GM12801 (cell line): ENCODE results near the gene AKAP1.

Experiments used
- CTCF ChIP-seq: IDR thresholded peaks from one replicate; pipeline ENCODE4 v1.5.1; 2011; ENCODE audit warnings: control low read depth; ENCODE audit not compliant: insufficient read length; ENCODE audit errors: extremely low read depth

Gene AKAP1

GRCh38 chr17:57097832-57098421 is 12.9 kb downstream of the AKAP1 start:
- no peak for TF ChIP-seq CTCF

GRCh38 chr17:57099165-57099564 is 14.1 kb downstream of the AKAP1 start:
- TF ChIP-seq CTCF: no peak

GRCh38 chr17:57102122-57102521 is 17.1 kb downstream of the AKAP1 start:
- TF ChIP-seq CTCF: no peak

DNA sequence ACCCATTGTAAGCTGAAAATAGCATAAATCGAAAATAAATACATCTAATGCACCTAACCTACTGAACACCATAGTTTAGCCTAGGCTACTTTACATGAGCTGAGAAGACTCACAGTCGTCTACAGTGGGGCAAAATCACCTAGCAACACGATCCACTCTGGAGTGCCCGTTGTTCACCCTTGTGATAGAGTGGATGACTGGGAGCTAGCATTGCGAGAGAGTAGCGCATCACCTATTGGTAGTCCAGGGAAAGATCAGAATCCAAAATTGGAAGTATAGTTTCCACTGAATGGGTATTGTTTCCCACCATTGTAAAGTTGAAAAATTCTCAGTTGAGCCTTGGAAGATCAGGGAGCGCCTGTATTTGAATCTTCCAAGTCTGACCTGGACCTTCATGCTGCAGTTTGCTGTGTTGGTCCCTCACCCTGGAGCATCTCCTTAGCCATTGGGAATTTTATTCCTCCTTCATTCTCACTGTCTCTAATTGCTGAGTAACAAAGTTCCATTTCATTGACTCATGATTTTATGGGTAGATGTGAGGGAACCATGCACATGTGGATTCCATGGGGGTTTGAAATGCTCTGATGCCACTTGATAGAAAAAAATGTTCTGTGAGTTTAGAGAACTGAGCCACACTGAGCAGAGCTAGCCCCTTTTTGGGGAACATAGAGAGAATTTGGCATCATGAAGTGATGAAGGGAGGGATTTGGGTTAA is 19.6 kb downstream of the AKAP1 start:
- TF ChIP-seq CTCF: no peak

DNA sequence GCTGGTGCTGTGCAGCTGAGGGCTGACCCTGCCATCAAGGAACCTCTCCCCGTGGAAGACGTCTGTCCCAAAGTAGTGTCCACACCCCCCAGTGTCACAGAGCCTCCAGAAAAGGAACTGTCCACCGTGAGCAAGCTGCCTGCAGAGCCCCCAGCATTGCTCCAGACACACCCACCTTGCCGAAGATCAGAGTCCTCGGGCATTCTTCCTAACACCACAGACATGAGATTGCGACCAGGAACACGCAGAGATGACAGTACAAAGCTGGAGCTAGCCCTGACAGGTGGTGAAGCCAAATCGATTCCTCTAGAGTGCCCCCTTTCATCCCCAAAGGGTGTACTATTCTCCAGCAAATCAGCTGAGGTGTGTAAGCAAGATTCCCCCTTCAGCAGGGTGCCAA is 20.5 kb downstream of the AKAP1 start:
- TF ChIP-seq CTCF: no peak

DNA sequence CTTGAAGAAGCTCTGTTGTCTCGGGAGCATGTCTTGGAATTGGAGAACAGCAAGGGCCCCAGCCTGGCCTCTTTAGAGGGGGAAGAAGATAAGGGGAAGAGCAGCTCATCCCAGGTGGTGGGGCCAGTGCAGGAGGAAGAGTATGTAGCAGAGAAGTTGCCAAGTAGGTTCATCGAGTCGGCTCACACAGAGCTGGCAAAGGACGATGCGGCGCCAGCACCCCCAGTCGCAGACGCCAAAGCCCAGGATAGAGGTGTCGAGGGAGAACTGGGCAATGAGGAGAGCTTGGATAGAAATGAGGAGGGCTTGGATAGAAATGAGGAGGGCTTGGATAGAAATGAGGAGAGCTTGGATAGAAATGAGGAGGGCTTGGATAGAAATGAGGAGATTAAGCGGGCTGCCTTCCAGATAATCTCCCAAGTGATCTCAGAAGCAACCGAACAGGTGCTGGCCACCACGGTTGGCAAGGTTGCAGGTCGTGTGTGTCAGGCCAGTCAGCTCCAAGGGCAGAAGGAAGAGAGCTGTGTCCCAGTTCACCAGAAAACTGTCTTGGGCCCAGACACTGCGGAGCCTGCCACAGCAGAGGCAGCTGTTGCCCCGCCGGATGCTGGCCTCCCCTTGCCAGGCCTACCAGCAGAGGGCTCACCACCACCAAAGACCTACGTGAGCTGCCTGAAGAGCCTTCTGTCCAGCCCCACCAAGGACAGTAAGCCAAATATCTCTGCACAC is 21.2 kb downstream of the AKAP1 start:
- TF ChIP-seq CTCF: no peak

- TF ChIP-seq CTCF: no peak
Observed at GRCh38 chr17:57106836-57107497, 21.9 kb downstream of the AKAP1 start.
